ENCODE results near the gene NAT8L.
"Not testable (repeated sequence)": the region's sequence is repeated elsewhere in the genome, so short reads cannot be mapped to it uniquely, and the experiment has no call there.

NAT8L gene, protein sequence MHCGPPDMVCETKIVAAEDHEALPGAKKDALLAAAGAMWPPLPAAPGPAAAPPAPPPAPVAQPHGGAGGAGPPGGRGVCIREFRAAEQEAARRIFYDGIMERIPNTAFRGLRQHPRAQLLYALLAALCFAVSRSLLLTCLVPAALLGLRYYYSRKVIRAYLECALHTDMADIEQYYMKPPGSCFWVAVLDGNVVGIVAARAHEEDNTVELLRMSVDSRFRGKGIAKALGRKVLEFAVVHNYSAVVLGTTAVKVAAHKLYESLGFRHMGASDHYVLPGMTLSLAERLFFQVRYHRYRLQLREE

DNA sequence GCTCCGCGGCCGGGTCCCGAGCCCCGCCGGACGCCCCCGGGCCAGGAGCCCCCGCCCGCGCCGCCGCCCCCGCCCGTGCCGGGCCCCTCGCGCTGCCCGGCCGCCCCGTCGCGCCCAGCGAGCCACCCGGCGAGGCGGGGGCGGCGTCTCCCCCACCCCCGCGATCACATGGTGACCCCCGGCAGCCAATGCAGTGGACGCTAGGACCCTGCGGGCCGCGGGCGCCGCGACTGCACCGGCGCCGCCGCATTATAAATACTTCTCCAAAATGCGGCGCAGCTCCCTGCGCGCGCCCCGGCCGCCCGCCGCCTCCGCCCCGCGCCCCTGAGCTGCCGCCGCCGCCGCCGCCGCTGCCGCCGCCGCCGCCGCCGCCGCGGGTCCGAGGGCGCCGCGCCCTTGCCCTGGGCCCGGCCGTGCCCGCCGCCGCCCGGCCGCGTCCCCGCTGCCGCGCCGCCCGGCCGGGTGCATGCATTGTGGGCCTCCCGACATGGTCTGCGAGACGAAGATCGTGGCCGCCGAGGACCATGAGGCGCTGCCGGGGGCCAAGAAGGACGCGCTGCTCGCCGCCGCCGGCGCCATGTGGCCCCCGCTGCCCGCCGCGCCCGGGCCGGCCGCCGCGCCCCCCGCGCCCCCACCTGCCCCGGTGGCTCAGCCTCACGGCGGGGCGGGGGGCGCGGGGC is at the start of gene NAT8L:
TSS of gene NAT8L (plus strand) at position 282 of the 680 bp plus-strand sequence. CDS start at position 467, 185 bp downstream.
- DNase-seq: peak; percentile 14

DNA sequence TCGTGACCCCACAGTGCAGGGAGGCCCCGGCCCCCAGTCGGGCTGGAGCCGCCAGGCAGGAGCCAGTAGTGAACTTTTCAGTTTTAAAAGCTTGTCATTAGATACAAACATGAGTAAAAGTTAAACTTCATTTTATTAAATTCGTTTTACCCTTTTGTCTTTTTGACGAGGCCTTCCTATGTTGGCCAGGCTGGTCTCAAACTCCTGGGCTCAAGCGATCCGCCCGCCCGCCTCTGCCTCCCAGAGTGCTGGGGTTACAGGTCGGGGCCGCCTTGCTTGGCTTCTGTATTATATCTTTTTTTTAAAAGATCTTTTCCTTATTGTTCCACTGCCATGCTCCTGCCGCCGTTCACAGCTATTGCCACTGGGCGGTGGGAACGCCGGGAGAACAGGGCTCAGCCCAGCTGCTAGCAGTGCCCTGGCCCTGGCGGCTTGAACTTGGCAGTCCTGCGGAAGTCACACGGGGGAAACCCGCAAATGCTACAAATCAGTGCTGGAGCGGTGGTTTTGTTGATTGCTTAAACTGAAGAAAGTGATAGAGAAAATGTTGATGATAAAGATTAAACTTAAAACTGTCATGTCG is 49.4 kb upstream of the NAT8L start:
- DNase-seq: no peak

DNA sequence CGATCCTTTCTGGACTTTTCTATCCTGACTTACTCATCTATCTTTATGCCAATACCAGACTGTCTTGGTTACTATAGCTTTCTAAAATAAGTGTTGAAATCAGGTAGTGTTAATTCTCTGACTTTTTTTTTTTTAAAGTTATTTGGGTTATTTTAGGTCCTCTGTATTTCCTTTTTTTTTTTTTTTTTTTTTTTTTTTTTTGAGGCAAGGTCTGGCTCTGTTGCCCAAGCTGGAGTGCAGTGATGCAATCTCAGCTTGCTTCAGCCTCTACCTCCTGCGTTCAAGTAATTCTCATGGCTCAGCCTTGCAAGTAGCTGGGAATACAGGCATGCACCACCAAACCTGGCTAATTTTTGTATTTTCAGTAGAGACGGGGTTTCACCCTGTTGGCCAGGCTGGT is 47.5 kb upstream of the NAT8L start:
- no peak for DNase-seq

DNA sequence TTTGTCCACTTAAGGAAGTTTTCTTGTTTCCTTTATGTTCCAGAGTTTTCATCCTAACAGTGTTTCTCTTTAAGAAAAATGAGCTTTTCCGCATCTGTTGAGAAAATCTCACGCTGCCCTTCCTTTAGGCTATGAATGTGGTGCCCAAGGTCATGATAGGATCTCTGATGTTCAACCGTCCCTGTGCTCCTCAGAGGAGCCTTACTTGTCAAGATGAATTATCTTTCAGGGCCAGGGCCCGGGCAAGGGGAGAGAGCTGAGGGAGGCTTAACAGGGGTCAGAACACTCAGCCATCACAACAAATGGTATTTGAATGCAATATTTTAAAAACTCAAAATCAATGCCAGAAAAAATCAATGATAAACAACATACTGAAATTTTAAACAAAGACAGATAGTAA is 44.1 kb upstream of the NAT8L start:
- DNase-seq: no peak

DNA sequence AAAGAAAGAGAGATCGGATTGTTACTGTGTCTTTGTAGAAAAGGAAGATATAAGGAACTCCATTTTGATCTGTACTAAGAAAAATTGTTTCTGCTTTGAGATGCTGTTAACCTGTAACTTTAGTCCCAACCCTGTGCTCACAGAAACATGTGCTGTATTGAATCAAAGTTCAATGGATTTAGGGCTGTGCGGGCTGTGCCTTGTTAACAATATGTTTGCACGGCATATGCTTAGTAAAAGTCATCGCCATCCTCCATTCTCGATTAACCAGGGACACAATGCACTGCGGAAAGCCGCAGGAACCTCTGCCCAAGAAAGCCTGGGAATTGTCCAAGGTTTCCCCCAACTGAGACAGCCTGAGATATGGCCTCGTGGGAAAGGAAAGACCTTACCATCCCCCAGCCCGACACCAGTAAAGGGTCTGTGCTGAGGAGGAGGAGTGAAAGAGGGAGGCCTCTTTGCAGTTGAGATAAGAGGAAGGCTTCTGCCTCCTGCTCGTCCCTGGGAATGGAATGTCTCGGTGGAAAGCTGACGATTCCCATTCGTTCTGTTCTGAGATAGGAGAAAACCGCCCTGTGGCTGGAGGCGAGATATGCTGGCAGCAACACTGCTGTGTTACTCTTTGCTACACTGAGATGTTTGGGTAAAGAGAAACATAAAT is 37.6 kb upstream of the NAT8L start:
- DNase-seq: not testable (repeated sequence)

DNA sequence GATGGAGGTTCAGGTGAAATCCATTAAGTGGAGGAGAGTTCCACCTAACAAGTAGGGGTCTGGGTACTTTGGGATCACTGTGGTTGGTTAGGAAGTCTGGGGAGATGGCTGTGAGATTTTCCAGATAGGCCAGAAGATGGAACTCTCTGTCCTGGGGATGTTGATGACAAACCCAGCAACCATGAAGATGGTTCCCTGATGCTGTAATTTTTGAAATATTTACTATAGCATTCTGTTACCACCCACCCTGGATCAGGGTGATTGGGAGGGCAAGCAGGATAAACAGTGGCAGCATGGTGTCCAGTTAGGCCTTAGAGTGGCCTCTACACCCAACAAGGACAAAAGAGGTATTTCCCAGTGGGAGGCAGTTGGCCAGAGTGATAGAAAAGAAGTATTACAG is 34.4 kb upstream of the NAT8L start:
- DNase-seq: no peak

DNA sequence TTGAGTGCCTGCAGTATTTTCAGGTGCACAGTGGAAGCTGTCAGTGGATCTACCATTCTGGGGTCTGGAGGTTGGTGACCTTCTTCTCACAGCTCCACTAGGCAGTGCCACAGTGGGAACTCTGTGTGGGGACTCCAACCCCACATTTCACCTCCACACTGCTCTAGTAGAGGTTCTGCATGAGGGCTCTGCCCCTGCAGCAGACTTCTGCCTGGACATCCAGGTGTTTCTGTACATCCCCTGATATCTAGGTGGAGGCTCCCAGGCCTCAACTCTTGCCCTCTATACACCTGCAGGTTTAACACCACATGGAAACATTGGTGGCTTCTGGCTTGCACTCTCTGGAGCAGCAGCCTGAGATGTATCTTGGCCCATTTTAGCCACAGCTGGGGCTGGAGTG is 33.3 kb upstream of the NAT8L start:
- DNase-seq: no peak

DNA sequence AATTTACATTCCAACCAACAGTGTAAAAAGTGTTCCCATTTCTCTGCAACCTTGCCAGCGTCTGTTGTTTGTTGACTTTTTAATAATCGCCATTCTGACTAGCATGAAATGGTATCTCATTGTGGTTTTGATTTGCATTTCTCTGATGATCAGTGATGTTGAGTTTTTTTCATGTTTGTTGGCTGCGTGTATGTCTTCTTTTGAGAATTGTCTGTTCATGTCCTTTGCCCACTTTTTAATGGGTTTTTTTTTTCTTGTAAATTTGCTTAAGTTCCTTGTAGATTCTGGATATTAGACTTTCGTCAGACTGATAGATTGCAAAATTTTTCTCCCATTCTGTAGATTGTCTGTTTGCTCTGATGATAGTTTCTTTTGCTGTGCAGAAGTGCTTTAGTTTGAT is 32.0 kb upstream of the NAT8L start:
- not testable (repeated sequence) for DNase-seq

DNA sequence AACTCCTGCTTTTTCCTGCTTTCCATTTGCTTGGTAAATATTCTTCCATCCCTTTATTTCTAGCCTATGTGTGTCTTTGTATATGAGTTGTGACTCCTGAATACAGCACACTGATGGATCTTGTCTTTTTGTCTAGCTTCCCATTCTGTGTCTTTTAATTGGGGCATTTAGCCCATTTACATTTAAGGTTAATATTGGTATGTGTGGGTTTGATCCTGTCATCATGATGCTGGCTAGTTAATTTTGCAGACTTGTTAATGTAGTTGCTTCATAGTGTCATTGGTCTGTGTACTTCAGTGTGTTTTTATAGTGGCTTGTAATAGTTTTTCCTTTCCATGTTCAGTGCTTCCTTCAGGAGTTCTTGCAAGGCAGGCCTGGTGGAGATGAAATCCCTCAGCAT is 28.0 kb upstream of the NAT8L start:
- not testable (repeated sequence) for DNase-seq

DNA sequence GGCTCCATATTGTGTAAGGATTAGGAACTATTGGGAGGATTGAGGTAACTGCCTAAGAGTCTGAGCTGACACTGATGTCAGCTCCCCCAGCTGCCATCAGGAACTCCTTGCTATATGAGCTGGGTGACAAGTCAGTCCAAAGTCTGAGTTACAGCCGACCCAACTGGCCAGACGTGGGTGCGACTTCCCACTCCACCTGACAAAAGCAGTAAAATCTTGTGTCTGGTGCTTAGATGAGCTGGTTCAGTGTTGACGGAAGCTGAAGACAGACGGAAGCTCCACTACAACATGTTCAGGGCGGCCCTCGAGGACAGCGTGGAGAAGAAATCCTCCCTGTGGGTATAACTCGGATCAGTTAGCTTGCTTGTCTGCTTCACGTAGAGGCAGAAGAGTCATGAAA is 22.8 kb upstream of the NAT8L start:
- DNase-seq: no peak

DNA sequence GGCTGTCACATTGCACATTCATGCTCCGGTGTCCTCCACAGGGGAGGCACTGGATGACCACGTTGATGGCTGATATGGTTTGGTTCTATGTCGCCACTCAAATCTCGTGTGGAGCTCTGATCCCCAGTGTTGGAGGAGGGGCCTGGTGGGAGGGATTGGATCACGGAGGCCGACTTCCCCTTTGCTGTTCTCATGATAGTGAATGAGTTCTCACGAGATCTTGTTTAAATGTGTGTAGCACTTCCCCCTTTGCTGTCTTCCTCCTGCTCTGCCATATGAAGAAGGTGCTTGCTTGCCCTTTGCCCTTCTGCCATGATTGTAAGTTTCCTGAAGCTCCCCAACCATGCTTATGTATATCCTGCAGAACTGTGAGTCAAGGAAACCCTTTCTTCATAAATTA is 22.3 kb upstream of the NAT8L start:
- no peak for DNase-seq

DNA sequence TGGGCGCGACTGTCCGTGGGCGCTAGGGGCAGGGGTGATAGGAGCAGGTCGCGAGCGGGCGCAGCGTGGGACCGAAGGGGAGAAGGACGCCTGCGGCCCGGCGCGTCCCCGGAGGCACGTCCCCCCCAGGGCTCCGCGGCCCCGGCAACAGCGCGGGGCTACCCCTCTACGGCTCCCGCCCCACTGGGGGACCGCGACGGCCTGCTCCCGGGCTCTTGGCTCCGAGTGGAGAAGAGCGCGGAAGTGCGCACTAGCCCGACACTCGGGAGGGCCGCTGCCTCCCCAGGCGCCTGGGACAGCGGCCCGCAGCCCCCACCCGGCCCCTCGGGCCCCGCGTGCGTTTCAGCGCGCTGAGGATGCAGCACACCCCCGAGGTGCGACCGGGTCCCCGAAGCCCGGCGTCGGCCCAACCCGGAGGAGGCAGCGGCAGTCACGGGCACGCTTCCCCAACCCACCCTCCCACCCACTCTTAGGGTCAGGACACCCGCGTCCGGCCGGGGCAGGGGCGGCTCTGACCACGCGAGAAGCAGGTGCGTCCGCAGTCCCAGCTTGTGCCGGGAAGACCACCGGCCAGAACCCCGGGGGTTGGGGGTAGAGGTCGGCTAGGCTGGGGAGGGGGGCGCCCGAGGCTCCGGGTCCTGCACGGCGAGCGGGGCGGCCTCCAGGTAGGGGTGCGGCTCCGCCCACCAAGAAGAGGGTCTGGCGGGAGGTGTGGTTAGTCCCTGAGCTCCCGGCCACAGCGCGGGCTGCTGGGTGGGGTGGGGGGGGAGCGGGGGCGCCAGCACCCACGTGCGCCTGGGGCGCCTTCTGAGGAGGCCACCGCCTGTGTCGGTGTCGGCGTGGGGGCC is 18.5 kb upstream of the NAT8L start:
- no peak for DNase-seq

DNA sequence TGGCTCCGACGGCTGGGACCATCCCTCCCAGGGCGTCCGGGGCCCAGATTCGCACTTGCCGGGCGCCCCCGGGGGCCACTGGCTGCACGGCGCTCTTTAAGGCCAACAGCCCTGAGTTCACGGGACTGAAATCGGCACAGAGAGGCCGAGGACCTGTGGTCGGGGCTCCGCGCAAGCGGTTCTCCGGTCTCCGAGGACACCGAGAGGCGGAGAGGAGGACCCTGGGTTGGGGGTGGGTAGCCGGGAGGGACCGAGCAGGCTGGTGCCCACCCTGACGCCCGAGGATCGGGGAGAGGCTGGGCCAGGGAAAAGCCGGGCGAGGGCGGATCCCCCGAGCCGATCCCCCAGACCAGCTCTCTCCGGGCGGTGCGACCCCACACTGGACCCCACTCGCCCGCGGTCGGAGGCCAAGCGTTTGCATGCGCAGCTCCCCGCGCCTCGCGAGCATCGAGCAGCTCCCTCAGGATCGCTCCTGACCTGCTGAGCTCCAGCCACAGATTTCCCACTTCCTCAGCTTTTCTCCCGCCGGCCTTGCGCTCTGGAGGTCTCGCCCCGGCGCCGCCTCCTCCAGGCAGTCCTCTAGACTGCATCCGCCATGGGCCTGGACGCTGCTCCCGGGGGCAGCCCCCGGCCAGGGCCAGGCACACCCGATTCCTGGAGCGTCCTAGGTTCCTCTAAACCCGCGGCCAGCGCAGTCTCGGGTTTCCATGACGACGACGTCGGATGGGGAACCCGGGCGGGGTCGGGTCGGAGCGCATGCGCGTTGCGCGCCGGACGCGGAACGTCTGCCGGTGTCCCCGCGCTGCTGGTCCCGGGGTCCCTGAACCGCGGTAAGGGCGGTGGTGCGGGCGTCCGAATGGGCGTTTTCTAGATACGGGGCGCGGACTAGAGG is 17.6 kb upstream of the NAT8L start:
- DNase-seq: peak; percentile 23

DNA sequence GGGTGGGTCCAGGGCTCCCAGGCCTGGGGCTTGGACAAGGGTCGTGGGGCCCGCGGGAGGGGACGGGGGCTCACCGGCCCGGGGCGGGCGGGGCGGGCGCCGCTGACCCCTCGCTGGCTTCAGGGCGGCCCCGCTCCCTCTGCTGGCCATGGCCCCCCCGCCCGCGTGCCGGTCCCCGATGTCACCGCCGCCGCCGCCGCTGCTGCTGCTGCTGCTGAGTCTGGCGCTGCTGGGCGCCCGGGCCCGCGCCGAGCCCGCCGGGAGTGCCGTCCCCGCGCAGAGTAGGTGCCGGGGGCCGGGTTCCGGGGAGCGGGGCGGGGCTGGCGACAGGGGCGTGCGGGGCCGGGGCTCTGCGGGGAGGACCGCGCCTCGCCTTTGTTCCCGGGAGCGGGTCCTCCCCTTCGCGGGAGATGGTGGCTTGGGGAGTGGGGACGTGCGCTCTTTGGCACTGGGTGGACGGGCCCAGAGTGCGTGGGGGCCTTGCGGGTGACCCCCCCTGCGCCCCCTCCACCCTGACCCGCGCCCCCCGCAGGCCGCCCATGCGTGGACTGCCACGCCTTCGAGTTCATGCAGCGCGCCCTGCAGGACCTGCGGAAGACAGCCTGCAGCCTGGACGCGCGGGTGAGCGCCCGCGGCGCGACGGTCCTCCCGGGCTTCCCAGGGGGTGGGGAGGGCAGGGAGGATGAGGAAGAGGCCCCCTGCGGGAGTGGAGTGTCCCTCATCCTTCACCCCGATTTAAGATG is 16.8 kb upstream of the NAT8L start:
- DNase-seq: no peak

DNA sequence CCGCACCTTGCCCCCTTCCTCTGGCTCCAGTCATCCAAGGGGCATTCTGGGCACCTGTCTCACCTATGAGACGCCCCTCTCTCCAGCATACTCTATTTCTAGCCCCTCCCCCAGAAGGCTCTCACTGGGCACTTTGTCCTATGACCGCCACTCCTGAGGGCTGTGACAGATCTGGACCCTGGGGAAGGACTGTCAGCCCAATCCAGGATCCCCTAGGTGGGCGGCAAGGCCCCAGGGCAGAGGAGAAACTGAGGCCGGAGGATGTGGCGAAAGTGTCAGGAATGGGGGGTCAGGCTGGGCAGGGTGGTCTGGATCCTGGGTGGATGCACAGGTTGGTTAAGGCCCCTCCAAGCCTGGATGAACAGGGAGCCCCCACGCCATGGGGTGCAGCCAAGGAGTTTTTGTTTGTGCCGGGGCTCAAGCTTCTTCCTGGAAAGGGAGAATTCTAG is 16.2 kb upstream of the NAT8L start:
- no peak for DNase-seq

DNA sequence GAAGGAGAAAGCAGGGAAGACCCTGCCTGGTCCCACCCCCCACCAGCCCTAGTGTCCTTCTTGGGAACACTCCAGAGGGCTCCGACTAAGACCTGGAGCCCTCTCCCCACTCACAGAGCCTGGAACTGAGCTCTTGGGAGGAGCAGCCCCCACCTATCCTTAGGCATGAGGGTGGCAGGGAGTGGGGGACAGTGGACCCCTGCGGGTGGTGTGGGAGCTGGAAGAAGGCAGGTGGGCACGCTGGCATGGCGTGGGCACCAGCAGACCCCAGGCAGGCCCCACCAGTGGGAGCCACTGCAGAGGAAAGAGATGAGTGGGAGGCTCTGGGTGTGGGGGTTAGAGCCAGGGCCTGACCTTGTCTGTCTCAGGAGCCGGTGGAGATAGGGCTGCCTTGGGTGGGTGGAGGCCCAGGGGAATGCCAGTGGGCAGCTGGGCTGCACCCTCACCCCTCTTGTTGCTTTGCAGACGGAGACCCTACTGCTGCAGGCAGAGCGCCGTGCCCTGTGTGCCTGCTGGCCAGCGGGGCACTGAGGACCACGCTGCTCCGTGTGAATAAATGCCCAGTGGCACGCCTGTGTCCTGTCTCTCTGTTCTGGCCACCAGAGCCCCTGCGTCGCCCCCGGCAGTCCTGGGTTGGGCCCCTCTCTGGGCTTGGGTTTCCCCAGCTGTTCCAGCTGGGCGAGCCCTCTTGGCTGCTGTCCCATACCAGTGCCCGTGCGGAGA is 15.6 kb upstream of the NAT8L start:
- no peak for DNase-seq

DNA sequence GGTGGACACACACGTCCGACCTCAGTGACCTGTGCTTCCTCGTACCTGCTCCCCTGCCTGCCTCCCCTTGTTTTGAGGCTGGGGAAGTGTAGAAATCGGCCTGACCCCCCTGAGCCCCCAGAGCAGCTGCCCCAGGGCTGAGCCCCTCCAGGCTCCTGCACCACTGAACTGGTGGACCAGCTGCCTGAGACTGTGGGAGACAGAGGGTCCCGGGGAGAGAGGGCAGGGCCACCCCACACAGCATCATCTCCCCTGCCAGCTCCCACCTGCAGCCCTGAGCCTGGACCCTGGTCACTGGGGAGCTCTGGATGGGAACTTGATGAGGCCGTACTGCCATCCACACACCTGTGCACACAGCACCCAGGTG is 15.0 kb upstream of the NAT8L start:
- no peak for DNase-seq

DNA sequence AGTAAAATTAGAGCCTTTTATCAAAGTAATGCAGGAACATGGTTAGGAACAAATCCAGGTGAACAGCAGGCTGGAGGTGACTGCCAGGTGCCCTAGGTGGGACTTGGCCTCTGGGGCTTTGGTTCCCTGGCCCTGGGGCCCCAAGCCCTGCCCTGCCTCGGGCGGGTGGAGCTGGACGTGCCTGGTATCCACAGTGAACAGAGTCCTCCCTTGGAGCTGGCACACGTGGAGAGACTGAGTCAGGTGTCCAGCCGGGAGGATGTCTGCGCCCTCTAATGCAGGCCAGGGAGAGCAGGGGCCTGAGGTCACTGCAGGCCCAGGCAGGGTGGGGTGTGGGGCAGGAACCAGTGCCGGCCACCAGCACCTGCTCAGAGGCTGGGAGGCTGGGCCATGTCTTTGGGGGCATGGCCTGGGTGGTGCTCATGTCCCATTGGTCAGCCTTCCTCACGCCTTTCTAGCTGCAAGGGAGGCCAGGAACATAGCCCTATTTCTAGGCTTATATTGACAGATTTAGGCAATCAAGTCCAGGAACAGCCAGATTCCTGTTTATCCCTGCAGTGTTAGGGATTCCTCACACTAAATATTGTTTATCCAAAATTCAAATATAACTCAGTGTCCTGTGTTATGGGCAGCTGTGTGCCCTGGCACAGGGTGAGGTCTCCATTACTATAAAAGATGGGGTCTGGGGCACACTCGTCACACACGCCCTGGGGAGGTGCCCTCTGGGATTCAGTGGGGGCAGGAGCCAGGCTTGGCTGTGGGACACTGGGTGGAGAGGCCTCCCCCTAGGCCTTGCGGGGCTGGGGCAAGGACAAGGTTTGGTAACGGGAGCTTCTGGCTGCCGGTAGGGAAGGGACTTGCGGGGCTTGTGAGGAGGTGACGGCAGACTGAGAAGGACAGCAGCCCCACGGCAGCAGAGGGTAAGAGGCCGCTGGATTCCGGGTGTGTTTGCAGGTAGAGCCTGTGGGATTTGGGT is 14.3 kb upstream of the NAT8L start:
- no peak for DNase-seq

DNA sequence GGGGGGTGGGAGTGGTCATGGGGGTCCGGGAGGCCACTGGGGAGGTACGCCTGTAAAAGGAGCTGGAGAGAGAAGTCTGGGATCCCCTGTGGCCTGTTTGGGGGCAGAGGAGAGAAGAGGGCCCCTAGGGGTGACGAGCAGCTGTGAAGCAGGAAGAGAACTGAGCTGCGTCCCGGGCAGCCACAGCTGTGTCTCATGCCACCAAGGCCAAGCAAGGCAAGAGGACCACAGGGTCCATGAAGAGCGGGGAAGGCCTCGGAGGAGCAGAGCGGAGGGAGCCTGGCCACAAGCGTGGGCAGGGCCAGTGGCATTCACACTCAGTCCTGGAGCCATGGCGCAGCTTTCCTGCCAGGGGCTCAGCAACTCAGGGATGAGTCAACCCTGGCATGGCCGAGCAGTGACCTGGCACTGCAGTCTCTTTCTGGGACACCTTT is 13.6 kb upstream of the NAT8L start:
- no peak for DNase-seq
